NCI-H446 treated with DMSO at 0.1 percent for 48 hours (cell line): ENCODE data around the gene AMMECR1L.
"Not testable (repeated sequence)": the region's sequence is repeated elsewhere in the genome, so short reads cannot be mapped to it uniquely, and the experiment has no call there.

Source experiments
- DNase-seq: peaks from one replicate; lab custom pipeline; 2025; lab: John Stamatoyannopoulos, UW

AMMECR1L gene

GRCh38 chr2:127841466-127842178 is 44.1 kb downstream of the AMMECR1L start:
- DNase-seq, result no peak

DNA sequence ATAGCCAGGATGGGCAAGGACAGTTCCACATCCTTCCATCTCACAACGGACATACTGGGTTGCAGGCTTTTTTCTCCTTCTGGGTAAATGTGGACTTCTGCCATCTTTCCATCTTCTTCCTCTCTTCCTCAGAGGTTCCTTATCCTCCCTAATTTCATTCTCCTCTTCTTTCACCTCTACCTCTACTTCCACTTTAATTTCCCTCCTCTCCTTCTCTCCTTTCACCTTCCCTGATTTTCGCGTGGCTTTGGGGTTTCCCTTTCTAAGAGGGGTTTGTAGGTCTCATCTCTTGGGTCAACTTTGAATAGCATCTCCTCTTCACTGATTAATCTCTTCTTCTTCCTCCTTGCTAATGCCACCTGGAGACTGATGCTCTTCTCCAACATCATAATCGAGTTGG is 44.9 kb downstream of the AMMECR1L start:
- no peak for DNase-seq

GRCh38 chr2:127834951-127835350 is 50.8 kb downstream of the AMMECR1L start:
- no peak for DNase-seq

GRCh38 chr2:127829845-127830246 is 55.9 kb downstream of the AMMECR1L start:
- no peak for DNase-seq

DNA sequence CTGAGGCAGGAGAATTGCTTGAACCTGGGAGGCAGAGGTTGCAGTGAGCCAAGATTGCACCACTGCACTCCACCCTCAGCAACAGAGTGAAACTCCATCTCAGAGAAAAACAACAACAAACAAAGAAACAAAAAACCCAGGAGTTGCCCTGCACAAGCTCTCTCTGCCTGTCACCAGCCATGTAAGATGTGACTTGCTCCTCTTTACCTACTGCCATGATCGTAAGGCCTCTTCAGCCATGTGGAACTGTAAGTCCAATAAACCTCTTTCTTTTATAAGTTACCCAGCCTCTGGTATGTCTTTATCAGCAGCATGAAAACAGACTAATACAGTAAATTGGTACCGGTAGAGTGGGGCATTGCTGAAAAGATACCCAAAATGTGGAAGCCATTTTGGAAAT is 59.0 kb downstream of the AMMECR1L start:
- not testable (repeated sequence) for DNase-seq

GRCh38 chr2:127826047-127826446 is 59.7 kb downstream of the AMMECR1L start:
- DNase-seq, result no peak

GRCh38 chr2:127820080-127820668 is 65.6 kb downstream of the AMMECR1L start:
- DNase-seq, result no peak

DNA sequence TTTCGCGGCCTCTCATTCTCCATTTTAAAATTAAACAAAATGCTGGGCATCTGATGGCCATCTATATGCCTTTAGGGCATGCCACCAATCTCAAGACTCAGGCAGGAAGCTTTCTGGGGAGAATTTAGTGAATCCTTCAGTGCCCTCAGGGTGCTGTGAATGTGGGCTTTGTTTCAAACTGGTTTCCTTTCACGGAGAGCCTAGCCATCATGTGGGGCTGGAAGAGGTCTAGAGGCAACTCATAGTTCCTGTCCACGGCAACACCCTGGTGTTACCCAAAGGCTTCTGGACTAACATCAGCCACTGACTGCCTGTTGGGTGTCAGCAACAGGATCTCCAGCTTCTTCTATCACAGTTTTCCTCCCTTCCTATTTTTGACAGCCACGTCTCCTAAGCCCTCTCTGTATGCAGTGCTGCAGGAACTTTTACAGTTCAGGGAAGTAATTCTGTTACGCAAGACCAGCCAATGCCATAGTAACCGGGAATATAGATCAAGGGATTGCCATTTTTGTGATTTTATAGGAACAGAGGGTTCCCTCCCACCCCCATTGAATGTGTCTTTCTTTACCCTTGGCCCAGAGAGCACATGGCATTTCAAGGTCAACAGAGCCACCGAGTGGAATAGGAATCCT is 66.8 kb downstream of the AMMECR1L start:
- DNase-seq, result no peak

DNA sequence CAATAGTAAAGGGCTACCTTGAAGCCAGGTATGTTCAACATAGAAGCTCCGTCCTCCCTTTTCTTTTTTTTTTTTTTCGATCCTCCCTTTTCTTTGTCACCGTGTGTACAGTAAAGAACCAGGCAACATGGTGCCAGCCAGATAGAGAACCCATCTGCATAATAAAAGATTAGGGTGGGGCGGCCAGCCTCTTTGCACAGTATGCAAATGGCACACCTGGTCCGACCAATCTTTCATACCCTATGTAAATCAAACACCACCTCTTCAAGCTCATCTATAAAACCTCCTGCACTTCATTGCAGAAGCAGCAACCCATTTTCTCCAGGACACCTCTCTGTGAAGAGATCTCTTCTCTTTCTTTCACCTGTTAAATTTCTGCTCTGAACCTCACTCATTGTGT is 67.5 kb downstream of the AMMECR1L start:
- DNase-seq, result no peak

- DNase-seq, result no peak
These were observed 71.1 kb downstream of the AMMECR1L start for GRCh38 chr2:127814677-127815076.

GRCh38 chr2:127812441-127812840 is 73.3 kb downstream of the AMMECR1L start:
- DNase-seq, result not testable (repeated sequence)
